HCT116 (cell line): ENCODE results near the gene RALB. TPM values are rescaled to one million over a fixed set of nuclear protein-coding genes. Genes with fewer than 3 reads are reported as not detected.

Experiments used
- ATAC-seq: fragments of 200-7000 bp; cut with Tn5 transposase; 2 replicates; pipeline ENCODE4 v1.9.1; 2020; ENCODE audit warnings: mild to moderate bottlenecking, moderate library complexity
- BruUV-seq: library from RNA; stranded (reverse); fragments of 400-500 nt; replicated peaks from 2 replicates; lab custom pipeline; 2021; lab: Mats Ljungman, UMichigan
- CTCF ChIA-PET: fragments of 300-600 bp; sonication (Branson Sonifier 250); formaldehyde crosslinking; loops from one replicate; lab custom pipeline; 2021; ENCODE audit warnings: antibody characterized with exemption; lab: Charles Lee
- POLR2A ChIA-PET: fragments of 300-600, 350-600 bp; sonication (Branson Sonifier 250); formaldehyde crosslinking; loops from one replicate; lab custom pipeline; 2021; ENCODE audit warnings: antibody characterized with exemption; lab: Charles Lee
- RAD21 ChIA-PET, 2 experiments: fragments of 300-600 bp; sonication (Branson Sonifier 250); formaldehyde crosslinking; loops; one replicate each; lab custom pipeline; 2023; ENCODE audit warnings: low total read pairs in 2 of 2; ENCODE audit not compliant: uncharacterized antibody in 2 of 2, unreplicated experiment in 2 of 2, low non-redundant PET in 1 of 2; lab: Charles Lee
- DNase-seq: peaks from one replicate; pipeline ENCODE4 v3.0.0-alpha.2; 2010; ENCODE audit warnings: low read depth, low spot score
- H2AFZ ChIP-seq: fragments of 200-600 bp; shearing (Covaris generic), sonication (generic); 2 replicates; pipeline ENCODE4 v1.6.1; 2017; ENCODE audit warnings: low read depth, mixed run types, mixed read lengths, antibody characterized with exemption, low read length; ENCODE audit not compliant: poor library complexity, severe bottlenecking
- H3K27ac ChIP-seq: 2 replicates; pipeline ENCODE4 v1.5.1; 2012; ENCODE audit warnings: low read depth, low read length
- H3K27me3 ChIP-seq: fragments of 200-600 bp; sonication (generic); 2 replicates; pipeline ENCODE4 v1.6.1; 2016; ENCODE audit warnings: mixed run types, low read length, mixed read lengths; ENCODE audit not compliant: insufficient read depth
- H3K36me3 ChIP-seq, 2 experiments: fragments of 200-500 bp in 1 of 2; fragments of 200-600 bp in 1 of 2; sonication (Bioruptor generic) in 1 of 2; sonication (generic) in 1 of 2; 2 replicates each; pipeline versions ENCODE4 v1.5.1 to v1.6.1; 2014 to 2016; ENCODE audit warnings: low read length in 2 of 2, inconsistent platforms in 1 of 2, mixed read lengths in 1 of 2, mixed run types in 1 of 2; ENCODE audit not compliant: insufficient read depth in 2 of 2, control insufficient read depth in 1 of 2
- H3K4me1 ChIP-seq, 2 experiments: fragments of 200-600 bp in 1 of 2; sonication (generic) in 1 of 2; 2 replicates each; pipeline versions ENCODE4 v1.5.1 to v1.6.1; 2012 to 2017; ENCODE audit warnings: low read length in 2 of 2, inconsistent platforms in 1 of 2, mild to moderate bottlenecking in 1 of 2, mixed read lengths in 1 of 2, mixed run types in 1 of 2, moderate library complexity in 1 of 2; ENCODE audit not compliant: insufficient read depth in 2 of 2, control insufficient read depth in 1 of 2
- H3K4me2 ChIP-seq: fragments of 200-600 bp; sonication (generic); 2 replicates; pipeline ENCODE4 v1.6.1; 2017; ENCODE audit warnings: mixed run types, low read length, mixed read lengths
- H3K4me3 ChIP-seq, 2 experiments: fragments of 200-600 bp in 1 of 2; sonication (generic) in 1 of 2; replicated peaks in 1 of 2; 2 replicates each; pipeline ENCODE4 v1.5.1; 2011 to 2016; ENCODE audit warnings: low read length in 2 of 2, control low read depth in 1 of 2, low read depth in 1 of 2, mild to moderate bottlenecking in 1 of 2, mixed read lengths in 1 of 2, mixed run types in 1 of 2
- H3K79me2 ChIP-seq: fragments of 200-600 bp; sonication (generic); 2 replicates; pipeline ENCODE4 v1.6.1; 2017; ENCODE audit warnings: mild to moderate bottlenecking, mixed run types, low read length, moderate library complexity, mixed read lengths; ENCODE audit not compliant: insufficient read depth
- H3K9ac ChIP-seq: fragments of 200-600 bp; sonication (generic); 2 replicates; pipeline ENCODE4 v1.6.1; 2016; ENCODE audit warnings: low read length, mixed read lengths
- H3K9me2 ChIP-seq: fragments of 200-600 bp; sonication (generic), shearing (Covaris generic); 2 replicates; pipeline ENCODE4 v1.6.1; 2017; ENCODE audit warnings: mixed run types, mild to moderate bottlenecking, moderate library complexity; ENCODE audit not compliant: insufficient read depth
- H3K9me3 ChIP-seq, 2 experiments: fragments of 200-500 bp in 1 of 2; fragments of 200-600 bp in 1 of 2; sonication (Bioruptor generic) in 1 of 2; sonication (generic) in 1 of 2; 2 replicates each; pipeline ENCODE4 v1.6.1; 2014 to 2017; ENCODE audit warnings: low read length in 2 of 2, mixed read lengths in 2 of 2, inconsistent platforms in 1 of 2, low read depth in 1 of 2, mild to moderate bottlenecking in 1 of 2, mixed run types in 1 of 2, moderate library complexity in 1 of 2; ENCODE audit not compliant: control insufficient read depth in 1 of 2, insufficient read depth in 1 of 2
- H4K20me1 ChIP-seq: fragments of 200-600 bp; sonication (generic), shearing (Covaris generic); 2 replicates; pipeline ENCODE4 v1.6.1; 2017; ENCODE audit warnings: mixed run types, mild to moderate bottlenecking, moderate library complexity; ENCODE audit not compliant: insufficient read depth
- ATF3 ChIP-seq: IDR thresholded peaks from 2 replicates; pipeline ENCODE4 v1.6.1; 2012
- EGR1 ChIP-seq: IDR thresholded peaks from 2 replicates; pipeline ENCODE4 v1.6.1; 2012; ENCODE audit warnings: low read depth
- ELF1 ChIP-seq: IDR thresholded peaks from 2 replicates; pipeline ENCODE4 v1.6.1; 2012; ENCODE audit warnings: low read depth, borderline replicate concordance
- EZH2 ChIP-seq: fragments of 200-600 bp; sonication (generic); IDR thresholded peaks from 2 replicates; pipeline ENCODE4 v1.6.1; 2017; ENCODE audit warnings: antibody characterized with exemption, mixed run types
- EZH2phosphoT487 ChIP-seq: fragments of 200-600 bp; IDR thresholded peaks from 2 replicates; pipeline ENCODE4 v1.6.1; 2018; ENCODE audit warnings: antibody characterized with exemption, borderline replicate concordance
- FOSL1 ChIP-seq: IDR thresholded peaks from 2 replicates; pipeline ENCODE4 v1.6.1; 2012; ENCODE audit warnings: low read depth
- POLR2A ChIP-seq: IDR thresholded peaks from 2 replicates; pipeline ENCODE4 v1.7.0; 2011; ENCODE audit warnings: borderline replicate concordance; ENCODE audit not compliant: insufficient read depth, insufficient read length; ENCODE audit errors: extremely low read depth
- POLR2AphosphoS5 ChIP-seq: IDR thresholded peaks from 2 replicates; pipeline ENCODE4 v1.6.1; 2011; ENCODE audit warnings: mild to moderate bottlenecking, low read depth, low read length, moderate library complexity
- SP1 ChIP-seq: IDR thresholded peaks from 2 replicates; pipeline ENCODE4 v1.6.1; 2012; ENCODE audit warnings: low read depth
- SRF ChIP-seq: IDR thresholded peaks from 2 replicates; pipeline ENCODE4 v1.6.1; 2012; ENCODE audit warnings: low read depth
- TCF7L2 ChIP-seq: IDR thresholded peaks from 2 replicates; pipeline ENCODE4 v1.7.0; 2011; ENCODE audit warnings: borderline replicate concordance, inconsistent platforms; ENCODE audit not compliant: insufficient read depth, insufficient read length; ENCODE audit errors: extremely low read depth
- YY1 ChIP-seq: IDR thresholded peaks from 2 replicates; pipeline ENCODE4 v1.6.1; 2011; ENCODE audit warnings: low read length, low read depth, moderate library complexity, mild to moderate bottlenecking; ENCODE audit not compliant: insufficient replicate concordance; ENCODE audit errors: extremely low read depth
- ZFX ChIP-seq: fragments of 450-650 bp; IDR thresholded peaks from 2 replicates; pipeline ENCODE4 v1.6.1; 2017
- intact Hi-C: fragments of 100-400 bp; cut with micrococcal nuclease; formaldehyde crosslinking; loops from 2 replicates; pipeline ENCODE4 v1.10.0; 2022
- total RNA-seq: library from RNA; stranded (reverse); gene quantifications from one replicate; pipeline ENCODE4 v1.2.1, GENCODE V29; 2021; ENCODE audit not compliant: unreplicated experiment

Gene RALB
- total RNA-seq, 1 experiment from 2014 or later = 42.8 TPM

GRCh38 chr2:120225549-120226065 is 27.0 kb upstream of the RALB start:
- no peaks in the 10 kb centered on the region for H4K20me1 ChIP-seq
- no peaks in the 10 kb centered on the region for H3K27me3 ChIP-seq
- ChIA-PET RAD21 (no interaction called here), CTCF (interaction anchor here (0.7 kb wide), 1 partner anchor 87 kb away, joined by 3 read pairs; no protein-coding TSS in a partner anchor), POLR2A (no interaction called here)
- ATAC-seq (no peak), DNase-seq (no peak)
- no peaks in the 10 kb centered on the region for H3K9me3 ChIP-seq
- peaks cover 21% of the 10 kb centered on the region for H3K79me2 ChIP-seq
- BruUV-seq = no TSS peak
- no peak overlapping the region for H3K9ac ChIP-seq
- TF ChIP-seq FOSL1 (no peak), ZFX (no peak), SRF (no peak), ELF1 (no peak), EZH2phosphoT487 (no peak), POLR2AphosphoS5 (no peak), YY1 (no peak), EZH2 (no peak), POLR2A (no peak), EGR1 (no peak), SP1 (no peak), TCF7L2 (no peak), ATF3 (no peak)
- H3K27ac ChIP-seq = no peak overlapping the region
- H3K4me3 ChIP-seq = no peak overlapping the region
- peaks cover 0 to 7% of the 10 kb centered on the region in 2 experiments; a peak in 1 of 4 replicates for H3K36me3 ChIP-seq
- intact Hi-C loops = loop anchor here (5.0 kb wide), 1 partner anchor 452 kb away; no protein-coding TSS in a partner anchor
- no peak overlapping the region for H2AFZ ChIP-seq
- H3K9me2 ChIP-seq = no peaks in the 10 kb centered on the region
- H3K4me2 ChIP-seq = no peak overlapping the region
- peaks cover 6 to 32% of the 10 kb centered on the region in 2 experiments; a peak in 3 of 4 replicates for H3K4me1 ChIP-seq
